H1 (cell line): Measurements from ENCODE around the gene SPTBN5. TPM values are rescaled to one million over a fixed set of nuclear protein-coding genes. Genes with fewer than 3 reads are reported as not detected.

Experiments
- CTCF ChIA-PET: fragments of 300-600 bp; sonication (Branson Sonifier 250); formaldehyde crosslinking; loops from one replicate; lab custom pipeline; 2021; ENCODE audit not compliant: partially characterized antibody; lab: Charles Lee
- POLR2A ChIA-PET: fragments of 300-600 bp; sonication (Branson Sonifier 250); formaldehyde crosslinking; loops from one replicate; lab custom pipeline; 2021; ENCODE audit warnings: inconsistent platforms; ENCODE audit not compliant: partially characterized antibody; lab: Charles Lee
- DNase-seq, 2 experiments: peaks; one replicate each; pipeline versions ENCODE4 v3.0.0 to v3.0.0-alpha.2; 2010 to 2022; ENCODE audit warnings: low spot score in 2 of 2, low read depth in 1 of 2, mixed read lengths in 1 of 2
- FAIRE-seq: peaks from 2 replicates; lab custom pipeline; 2011; peaks lifted over from hg19 to GRCh38; lab: Jason Lieb, UNC
- H2AFZ ChIP-seq: 2 replicates; pipeline ENCODE4 v1.8.1; 2012; ENCODE audit warnings: low read length, inconsistent platforms
- H2AK5ac ChIP-seq: 2 replicates; pipeline ENCODE4 v1.6.1; 2013; ENCODE audit warnings: low read depth, low read length
- H2BK120ac ChIP-seq: replicated peaks from 2 replicates; pipeline ENCODE3; 2013; ENCODE audit warnings: low read depth, low read length, inconsistent platforms
- H2BK12ac ChIP-seq: 2 replicates; pipeline ENCODE4 v1.6.1; 2013; ENCODE audit warnings: low read depth, low read length
- H2BK15ac ChIP-seq: 2 replicates; pipeline ENCODE4 v1.6.1; 2013; ENCODE audit warnings: low read length
- H2BK20ac ChIP-seq: 2 replicates; pipeline ENCODE4 v1.6.1; 2013; ENCODE audit warnings: low read length
- H2BK5ac ChIP-seq: 2 replicates; pipeline ENCODE4 v1.6.1; 2013; ENCODE audit warnings: low read depth, low read length
- H3K14ac ChIP-seq: 2 replicates; pipeline ENCODE4 v1.6.1; 2013; ENCODE audit warnings: inconsistent platforms; ENCODE audit not compliant: insufficient read length
- H3K18ac ChIP-seq: 2 replicates; pipeline ENCODE4 v1.6.1; 2013; ENCODE audit warnings: low read length; ENCODE audit errors: extremely low read depth
- H3K23ac ChIP-seq: 2 replicates; pipeline ENCODE4 v1.6.1; 2013; ENCODE audit warnings: inconsistent platforms; ENCODE audit not compliant: insufficient read length
- H3K23me2 ChIP-seq: 2 replicates; pipeline ENCODE4 v1.6.1; 2013; ENCODE audit warnings: low read depth, low read length
- H3K27ac ChIP-seq: 2 replicates; pipeline ENCODE4 v1.6.1; 2011; ENCODE audit warnings: low read depth, low read length, inconsistent platforms
- H3K27me3 ChIP-seq, 4 experiments: replicated peaks in 1 of 4; 1 replicate in 1 of 4; 2 replicates in 3 of 4; pipeline versions ENCODE4 v1.6.1 to v1.8.1; 2011 to 2013; ENCODE audit warnings: low read length in 3 of 4, mild to moderate bottlenecking in 3 of 4, inconsistent platforms in 2 of 4, mixed read lengths in 2 of 4, moderate library complexity in 1 of 4; ENCODE audit not compliant: control insufficient read depth in 3 of 4, insufficient read depth in 3 of 4; ENCODE audit errors: extremely low read depth in 1 of 4
- H3K36me3 ChIP-seq, 4 experiments: 2 replicates each; pipeline versions ENCODE4 v1.6.1 to v1.8.1; 2011 to 2013; ENCODE audit warnings: mild to moderate bottlenecking in 4 of 4, low read length in 3 of 4, moderate library complexity in 2 of 4, control low read depth in 1 of 4, inconsistent platforms in 1 of 4; ENCODE audit not compliant: insufficient read depth in 4 of 4, control insufficient read depth in 2 of 4
- H3K4ac ChIP-seq: replicated peaks from 2 replicates; pipeline ENCODE3; 2013; ENCODE audit warnings: low read length, low read depth, mixed read lengths, inconsistent platforms; ENCODE audit not compliant: insufficient read length
- H3K4me1 ChIP-seq, 4 experiments: replicated peaks in 1 of 4; 1 replicate in 1 of 4; 2 replicates in 3 of 4; pipeline versions ENCODE4 v1.6.1 to v1.8.1; 2011 to 2013; ENCODE audit warnings: low read length in 3 of 4, inconsistent platforms in 2 of 4, mixed read lengths in 1 of 4; ENCODE audit not compliant: insufficient read depth in 4 of 4, control insufficient read depth in 3 of 4
- H3K4me2 ChIP-seq, 2 experiments: 2 replicates each; pipeline versions ENCODE4 v1.6.1 to v1.8.1; 2011 to 2013; ENCODE audit warnings: low read depth in 2 of 2, low read length in 2 of 2, control low read depth in 1 of 2, inconsistent platforms in 1 of 2, mild to moderate bottlenecking in 1 of 2; ENCODE audit not compliant: insufficient read depth in 1 of 2
- H3K4me3 ChIP-seq, 4 experiments: fragments of 200-600, 300-600 bp in 1 of 4; sonication (generic), shearing (Covaris generic), sonication (Bioruptor Twin) in 1 of 4; 2 replicates each; pipeline versions ENCODE4 v1.5.1 to v1.8.1; 2011 to 2016; ENCODE audit warnings: low read length in 4 of 4, low read depth in 3 of 4, control low read depth in 2 of 4, inconsistent platforms in 2 of 4, mild to moderate bottlenecking in 2 of 4, mixed read lengths in 1 of 4, moderate library complexity in 1 of 4; ENCODE audit not compliant: insufficient read depth in 2 of 4; ENCODE audit errors: extremely low read depth in 1 of 4
- H3K56ac ChIP-seq: replicated peaks from 2 replicates; pipeline ENCODE3; 2013; ENCODE audit warnings: low read depth, mild to moderate bottlenecking, mixed read lengths, low read length, inconsistent platforms; ENCODE audit not compliant: insufficient read length
- H3K79me1 ChIP-seq: 2 replicates; pipeline ENCODE4 v1.6.1; 2013; ENCODE audit warnings: low read depth, low read length, control low read depth
- H3K79me2 ChIP-seq, 2 experiments: 2 replicates each; pipeline versions ENCODE4 v1.6.1 to v1.8.1; 2012 to 2013; ENCODE audit warnings: low read length in 2 of 2, mild to moderate bottlenecking in 2 of 2, inconsistent platforms in 1 of 2; ENCODE audit not compliant: insufficient read depth in 2 of 2, control insufficient read depth in 1 of 2
- H3K9ac ChIP-seq, 4 experiments: replicated peaks in 1 of 4; 1 replicate in 1 of 4; 2 replicates in 3 of 4; pipeline versions ENCODE4 v1.6.1 to v1.8.1; 2011 to 2013; ENCODE audit warnings: low read depth in 3 of 4, low read length in 3 of 4, control low read depth in 2 of 4, mild to moderate bottlenecking in 2 of 4, moderate library complexity in 2 of 4, inconsistent platforms in 1 of 4; ENCODE audit errors: extremely low read depth in 1 of 4
- H3K9me3 ChIP-seq, 2 experiments: 2 replicates each; pipeline versions ENCODE4 v1.6.1 to v1.8.1; 2012 to 2013; ENCODE audit warnings: mild to moderate bottlenecking in 2 of 2, moderate library complexity in 2 of 2, control low read depth in 1 of 2, inconsistent platforms in 1 of 2, low read depth in 1 of 2, low read length in 1 of 2, mixed read lengths in 1 of 2; ENCODE audit not compliant: insufficient read depth in 2 of 2
- H4K20me1 ChIP-seq, 2 experiments: replicated peaks in 1 of 2; 2 replicates each; pipeline versions ENCODE3 to v1.8.1; 2011 to 2013; ENCODE audit warnings: inconsistent platforms in 2 of 2, low read length in 2 of 2, mild to moderate bottlenecking in 1 of 2; ENCODE audit not compliant: insufficient read depth in 2 of 2, control insufficient read depth in 1 of 2
- H4K5ac ChIP-seq: 2 replicates; pipeline ENCODE4 v1.6.1; 2013; ENCODE audit warnings: low read length, low read depth, mixed read lengths, inconsistent platforms; ENCODE audit not compliant: insufficient read length
- H4K8ac ChIP-seq: 2 replicates; pipeline ENCODE4 v1.8.0; 2013; ENCODE audit warnings: mild to moderate bottlenecking, moderate library complexity, low read length, inconsistent platforms; ENCODE audit not compliant: insufficient read depth; ENCODE audit errors: extremely low read depth
- H4K91ac ChIP-seq: replicated peaks from 2 replicates; pipeline ENCODE3; 2013; ENCODE audit warnings: low read length, mixed read lengths, inconsistent platforms; ENCODE audit not compliant: insufficient read length
- BCL11A ChIP-seq, 2 experiments: IDR thresholded peaks; one replicate each; pipeline ENCODE4 v1.6.1; 2011; ENCODE audit warnings: low read depth in 2 of 2, low read length in 2 of 2, mild to moderate bottlenecking in 2 of 2
- CBX8 ChIP-seq: fragments of 300-800, 300-1000 bp; sonication (generic); IDR thresholded peaks from 2 replicates; pipeline ENCODE4 v1.7.1; 2016; ENCODE audit warnings: low read depth, low read length, borderline replicate concordance
- E2F6 ChIP-seq: IDR thresholded peaks from 2 replicates; pipeline ENCODE4 v1.6.1; 2012; ENCODE audit warnings: inconsistent platforms
- JUN ChIP-seq: IDR thresholded peaks from 2 replicates; pipeline ENCODE4 v1.6.1; 2011; ENCODE audit warnings: low read depth, mild to moderate bottlenecking, improper control_type of control experiment, low read length
- KDM1A ChIP-seq: fragments of 200-600, 300-600 bp; sonication (generic); IDR thresholded peaks from 2 replicates; pipeline ENCODE4 v1.7.1; 2016; ENCODE audit warnings: mild to moderate bottlenecking, low read length, borderline replicate concordance
- KDM4A ChIP-seq: IDR thresholded peaks from one replicate; pipeline ENCODE4 v1.7.1; 2012; ENCODE audit warnings: low read depth, mild to moderate bottlenecking, moderate library complexity, low read length, inconsistent platforms; ENCODE audit not compliant: severe bottlenecking
- MAFK ChIP-seq: IDR thresholded peaks from 2 replicates; pipeline ENCODE4 v1.6.1; 2012; ENCODE audit warnings: low read depth, mild to moderate bottlenecking, improper control_type of control experiment, low read length
- RBBP5 ChIP-seq: IDR thresholded peaks from 2 replicates; pipeline ENCODE4 v1.7.1; 2012; ENCODE audit warnings: low read depth, mild to moderate bottlenecking, inconsistent platforms, low read length, moderate library complexity, borderline replicate concordance
- SP4 ChIP-seq: IDR thresholded peaks from 2 replicates; pipeline ENCODE4 v1.6.1; 2012; ENCODE audit warnings: low read length, inconsistent platforms
- SRF ChIP-seq: IDR thresholded peaks from 2 replicates; pipeline ENCODE4 v1.6.1; 2011; ENCODE audit warnings: mild to moderate bottlenecking, low read depth, low read length, moderate library complexity
- SUZ12 ChIP-seq: fragments of 200-600 bp; sonication (generic); IDR thresholded peaks from 2 replicates; pipeline ENCODE4 v1.6.1; 2012; ENCODE audit warnings: mild to moderate bottlenecking, inconsistent platforms, low read length, moderate library complexity, mixed read lengths
- TAF7 ChIP-seq: optimal IDR thresholded peaks from 2 replicates; pipeline ENCODE3; 2011; ENCODE audit warnings: low read depth, mild to moderate bottlenecking, inconsistent platforms, low read length, moderate library complexity, borderline replicate concordance
- WGBS, 2 experiments: shearing (Covaris generic) in 1 of 2; methylation state at CpG; one replicate each; pipeline versions ENCODE4 v1.1.6 to v1.1.7; 2013 to 2015; ENCODE audit warnings: low lambda C conversion rate in 2 of 2, mixed read lengths in 2 of 2, inconsistent platforms in 1 of 2, low coverage in 1 of 2, missing lambda C conversion rate in 1 of 2; ENCODE audit not compliant: insufficient replicate concordance in 2 of 2, insufficient coverage in 1 of 2, insufficient read length in 1 of 2; ENCODE audit errors: extremely low coverage in 1 of 2, missing lambda C conversion rate in 1 of 2; 5-methylcytosine and 5-hydroxymethylcytosine counted together
- polyA plus RNA-seq, 7 experiments: library from polyadenylated mRNA; depleted of rRNA in 3 of 7; stranded (reverse) in 5 of 7; unstranded in 2 of 7; fragments of >200 nt in 5 of 7; fragments of 200-250 nt in 2 of 7; gene quantifications; 1 replicate in 5 of 7; 2 replicates in 1 of 7; 4 replicates in 1 of 7; pipeline versions ENCODE4 v1.2.1 to v1.2.3, GENCODE V29; 2011 to 2013; ENCODE audit warnings: missing spikeins in 2 of 7, mixed read lengths in 2 of 7
- total RNA-seq: library from RNA; stranded (reverse); fragmentation: NEBNext Ultra II Directional; extraction: Animal tissue kit (Norgen Biotek cat#: 25700); gene quantifications from 2 replicates; pipeline ENCODE4 v1.2.1, GENCODE V29; 2021

The SPTBN5 gene
- total and polyA plus RNA-seq, 2 of the 8 experiments (the other 6 are each of a cell fraction or from before 2014, with no cell fraction given), result 0.32 to 0.84 TPM

GRCh38 chr15:41887161-41887560, 6.7 kb downstream of the SPTBN5 start:
- DNase-seq, result no peak
- no peak overlapping the region for H3K14ac ChIP-seq
- no peak overlapping the region for H3K56ac ChIP-seq
- no peak overlapping the region for H3K18ac ChIP-seq
- no peak overlapping the region for H3K4me2 ChIP-seq
- no peak overlapping the region for H2AFZ ChIP-seq
- H3K27me3 ChIP-seq, result peaks cover 8 to 15% (median 14%) of the 10 kb centered on the region in 4 experiments
- no peaks in the 10 kb centered on the region for H3K36me3 ChIP-seq
- CTCF ChIA-PET, result interaction anchor here (1.1 to 3.0 kb wide), 5 partner anchors 8 to 26 kb away, joined by 3 to 8 read pairs (median 5); no protein-coding TSS in a partner anchor
- H2BK120ac ChIP-seq, result no peak overlapping the region
- TF ChIP-seq TAF7, result no peak
- TF ChIP-seq RBBP5, result no peak
- no peak for TF ChIP-seq JUN
- TF ChIP-seq KDM4A, result no peak
- no peak for TF ChIP-seq BCL11A (IDR thresholded peaks at IDR 0.05; ENCODE audit: low read depth in 2 of 2, low read length in 2 of 2)
- TF ChIP-seq E2F6, result no peak
- no peak for TF ChIP-seq MAFK
- no peak for TF ChIP-seq SUZ12
- no peak for TF ChIP-seq KDM1A
- no peak for TF ChIP-seq SP4
- TF ChIP-seq CBX8, result no peak
- TF ChIP-seq SRF, result no peak
- TF ChIP-seq, all 59 proteins: peak for 0
- Histone ChIP-seq H4K8ac (no peak overlapping the region), H3K79me2 (no peaks in the 10 kb centered on the region), H3K27ac (no peak overlapping the region), H3K23me2 (peaks cover 4% of the 10 kb centered on the region; the same call in 1 of the 2 replicates), H2BK20ac (no peak overlapping the region), H3K23ac (no peak overlapping the region), H3K4ac (no peak overlapping the region), H4K20me1 (no peaks in the 10 kb centered on the region), H3K4me3 (no peak overlapping the region), H4K91ac (no peak overlapping the region), H2BK12ac (no peak overlapping the region), H3K79me1 (no peaks in the 10 kb centered on the region), H4K5ac (no peak overlapping the region), H2BK5ac (no peak overlapping the region), H2AK5ac (no peak overlapping the region), H2BK15ac (no peak overlapping the region), H3K9me3 (no peaks in the 10 kb centered on the region), H3K9ac (no peak overlapping the region), H3K4me1 (peaks cover 0 to 4% (median 2%) of the 10 kb centered on the region in 4 experiments; a peak in 5 of 7 replicates)
- no peak for FAIRE-seq
- POLR2A ChIA-PET, result interaction anchor here (1.0 to 1.4 kb wide), 3 partner anchors 11 to 30 kb away, joined by 3 to 5 read pairs (median 3); no protein-coding TSS in a partner anchor
- WGBS, 2 experiments, result 84% methylated on average over 10 of the region's 10 CpGs; no CpG with 5 or more reads in 1 of the 2 experiments
